Calu3 (cell line): ENCODE results near the gene SAMMSON. TPM values are rescaled to one million over a fixed set of nuclear protein-coding genes. Genes with fewer than 3 reads are reported as not detected.

Source experiments
- BruUV-seq: library from RNA; stranded (reverse); fragments of 400-500 nt; replicated peaks from 2 replicates; lab custom pipeline; 2021; lab: Mats Ljungman, UMichigan
- CTCF ChIA-PET: fragments of 300-600 bp; sonication (Branson Sonifier 250); formaldehyde crosslinking; loops from one replicate; lab custom pipeline; 2022; ENCODE audit warnings: antibody characterized with exemption; lab: Charles Lee
- DNase-seq: peaks from one replicate; pipeline ENCODE4 v3.0.0; 2022
- H3K27ac Mint-ChIP-seq: one replicate; pipeline ENCODE4 v1.8.0; 2022; ENCODE audit warnings: mixed read lengths; ENCODE audit not compliant: unreplicated experiment
- H3K27me3 Mint-ChIP-seq: one replicate; pipeline ENCODE4 v1.8.0; 2022; ENCODE audit warnings: mixed read lengths; ENCODE audit not compliant: unreplicated experiment
- H3K36me3 Mint-ChIP-seq: one replicate; pipeline ENCODE4 v1.8.0; 2022; ENCODE audit warnings: mild to moderate bottlenecking, moderate library complexity, mixed read lengths; ENCODE audit not compliant: insufficient read depth, unreplicated experiment
- H3K4me1 Mint-ChIP-seq: one replicate; pipeline ENCODE4 v1.8.0; 2022; ENCODE audit warnings: mild to moderate bottlenecking, low read depth, mixed read lengths; ENCODE audit not compliant: unreplicated experiment
- H3K4me3 Mint-ChIP-seq: one replicate; pipeline ENCODE4 v1.8.0; 2022; ENCODE audit warnings: mild to moderate bottlenecking, low read depth, moderate library complexity, mixed read lengths; ENCODE audit not compliant: unreplicated experiment
- H3K9me3 Mint-ChIP-seq: one replicate; pipeline ENCODE4 v1.8.0; 2022; ENCODE audit warnings: low read depth, mixed read lengths; ENCODE audit not compliant: unreplicated experiment
- intact Hi-C: fragments of 100-400 bp; cut with micrococcal nuclease; formaldehyde crosslinking; loops from one replicate; pipeline ENCODE4 v1.10.0; 2022; ENCODE audit not compliant: unreplicated experiment
- total RNA-seq: library from RNA; stranded (reverse); gene quantifications from 2 replicates; pipeline ENCODE4 v1.2.3, GENCODE V29; 2022
- TF ChIP-seq, protein P1 (sequence below): fragments of 200-600 bp; IDR thresholded peaks from one replicate; pipeline ENCODE4 v1.8.0; 2022; ENCODE audit warnings: antibody characterized with exemption; ENCODE audit not compliant: unreplicated experiment

Gene SAMMSON
- total RNA-seq, 1 experiment from 2014 or later = not detected

GRCh38 chr3:69963643-69964042 lies 35.9 kb upstream of the SAMMSON start:
- no TSS peak for BruUV-seq
- no peak for DNase-seq
- Mint-ChIP-seq H3K36me3 (peaks cover 24% of the 10 kb centered on the region), H3K4me3 (no peak overlapping the region), H3K27me3 (no peaks in the 10 kb centered on the region), H3K9me3 (no peaks in the 10 kb centered on the region), H3K27ac (no peak overlapping the region), H3K4me1 (no peaks in the 10 kb centered on the region)
- intact Hi-C loops = no loop called here
- TF ChIP-seq, protein P1, sequence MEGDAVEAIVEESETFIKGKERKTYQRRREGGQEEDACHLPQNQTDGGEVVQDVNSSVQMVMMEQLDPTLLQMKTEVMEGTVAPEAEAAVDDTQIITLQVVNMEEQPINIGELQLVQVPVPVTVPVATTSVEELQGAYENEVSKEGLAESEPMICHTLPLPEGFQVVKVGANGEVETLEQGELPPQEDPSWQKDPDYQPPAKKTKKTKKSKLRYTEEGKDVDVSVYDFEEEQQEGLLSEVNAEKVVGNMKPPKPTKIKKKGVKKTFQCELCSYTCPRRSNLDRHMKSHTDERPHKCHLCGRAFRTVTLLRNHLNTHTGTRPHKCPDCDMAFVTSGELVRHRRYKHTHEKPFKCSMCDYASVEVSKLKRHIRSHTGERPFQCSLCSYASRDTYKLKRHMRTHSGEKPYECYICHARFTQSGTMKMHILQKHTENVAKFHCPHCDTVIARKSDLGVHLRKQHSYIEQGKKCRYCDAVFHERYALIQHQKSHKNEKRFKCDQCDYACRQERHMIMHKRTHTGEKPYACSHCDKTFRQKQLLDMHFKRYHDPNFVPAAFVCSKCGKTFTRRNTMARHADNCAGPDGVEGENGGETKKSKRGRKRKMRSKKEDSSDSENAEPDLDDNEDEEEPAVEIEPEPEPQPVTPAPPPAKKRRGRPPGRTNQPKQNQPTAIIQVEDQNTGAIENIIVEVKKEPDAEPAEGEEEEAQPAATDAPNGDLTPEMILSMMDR = no peak
- CTCF ChIA-PET = interaction anchor here (1.3 kb wide), 1 partner anchor 273 kb away, joined by 5 read pairs; no protein-coding TSS in a partner anchor

DNA sequence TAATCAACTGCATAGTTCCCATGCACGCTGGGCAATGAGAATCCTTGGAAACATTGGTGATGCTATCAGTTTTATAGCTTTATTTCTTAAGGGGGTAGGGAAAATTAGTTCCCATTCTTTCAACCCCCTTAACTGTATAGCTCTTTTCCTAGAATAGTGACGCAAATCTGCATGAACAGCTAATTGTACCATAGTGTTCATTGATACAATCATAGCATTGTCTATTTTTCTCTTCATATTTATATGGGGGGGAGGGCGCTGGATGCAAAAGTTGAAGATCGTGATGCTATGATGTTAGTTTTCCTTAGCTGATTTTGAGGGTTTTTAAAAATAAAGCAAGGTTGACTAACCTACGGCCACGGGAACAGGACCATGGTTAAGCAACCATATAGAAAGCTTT lies 32.4 kb upstream of the SAMMSON start:
- Mint-ChIP-seq H3K4me1 (no peaks in the 10 kb centered on the region), H3K27ac (no peak overlapping the region), H3K36me3 (peaks cover 18% of the 10 kb centered on the region), H3K4me3 (no peak overlapping the region), H3K27me3 (no peaks in the 10 kb centered on the region), H3K9me3 (no peaks in the 10 kb centered on the region)
- no peak for DNase-seq
- TF ChIP-seq, protein P1 = no peak
- CTCF ChIA-PET = no interaction called here
- BruUV-seq = no TSS peak
- intact Hi-C loops = no loop called here

DNA sequence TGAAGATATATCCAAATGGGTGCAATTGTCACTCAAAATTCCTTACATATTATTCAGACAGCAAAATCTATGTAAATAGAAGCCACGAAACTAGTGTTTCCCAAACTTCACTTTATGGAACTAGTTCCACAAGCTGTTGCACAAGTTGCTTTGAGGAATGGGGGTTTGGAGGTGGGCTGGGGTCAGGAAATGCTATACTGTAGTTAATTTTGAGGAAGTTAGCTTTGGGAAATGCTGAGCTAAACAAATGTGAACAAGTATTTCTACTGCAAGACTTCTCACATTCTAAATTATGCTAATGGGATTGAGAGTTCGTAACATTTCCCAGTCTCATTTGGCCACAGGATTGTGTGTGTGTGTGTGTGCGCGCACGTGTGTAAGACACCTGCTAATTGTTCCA lies 28.7 kb upstream of the SAMMSON start:
- no peak overlapping the region for H3K27ac Mint-ChIP-seq
- peaks cover 4% of the 10 kb centered on the region for H3K36me3 Mint-ChIP-seq
- BruUV-seq = no TSS peak
- H3K4me1 Mint-ChIP-seq = no peaks in the 10 kb centered on the region
- H3K4me3 Mint-ChIP-seq = no peak overlapping the region
- H3K27me3 Mint-ChIP-seq = no peaks in the 10 kb centered on the region
- CTCF ChIA-PET = interaction anchor here (0.9 kb wide), 1 partner anchor 14 kb away, joined by 3 read pairs; no protein-coding TSS in a partner anchor
- no peaks in the 10 kb centered on the region for H3K9me3 Mint-ChIP-seq
- DNase-seq = no peak
- TF ChIP-seq, protein P1 = no peak
- intact Hi-C loops = no loop called here

DNA sequence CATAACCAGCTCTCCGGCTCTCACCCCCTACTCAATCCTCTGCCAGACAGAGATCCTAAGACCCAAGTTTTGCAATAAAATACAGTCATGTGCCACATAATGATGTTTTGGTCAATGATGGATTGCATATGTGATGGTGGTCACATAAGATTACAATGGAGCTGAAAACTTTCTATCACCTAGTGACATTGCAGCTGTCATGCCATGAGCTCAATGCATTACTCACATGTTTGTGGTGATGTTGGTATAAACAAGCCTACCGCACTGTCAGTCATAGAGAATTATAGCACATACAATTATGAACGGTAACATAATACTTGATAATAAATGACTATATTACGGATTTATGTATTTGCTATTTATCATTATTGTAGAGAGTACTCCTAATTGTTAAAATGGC lies 26.9 kb upstream of the SAMMSON start:
- no TSS peak for BruUV-seq
- no peaks in the 10 kb centered on the region for H3K36me3 Mint-ChIP-seq
- peaks cover under 1% of the 10 kb centered on the region for H3K9me3 Mint-ChIP-seq
- intact Hi-C loops = no loop called here
- no peak overlapping the region for H3K4me3 Mint-ChIP-seq
- CTCF ChIA-PET = no interaction called here
- no peaks in the 10 kb centered on the region for H3K27me3 Mint-ChIP-seq
- DNase-seq = no peak
- H3K4me1 Mint-ChIP-seq = no peaks in the 10 kb centered on the region
- TF ChIP-seq, protein P1 = no peak
- H3K27ac Mint-ChIP-seq = no peak overlapping the region
